GM19438 (cell line): ENCODE data around the gene EFCAB11.

ENCODE experiments used
- ATAC-seq: cut with Tn5 transposase; IDR thresholded peaks from one replicate; pipeline ENCODE4 v1.9.1; 2021; ENCODE audit warnings: low read depth; ENCODE audit not compliant: unreplicated experiment

Gene EFCAB11

DNA sequence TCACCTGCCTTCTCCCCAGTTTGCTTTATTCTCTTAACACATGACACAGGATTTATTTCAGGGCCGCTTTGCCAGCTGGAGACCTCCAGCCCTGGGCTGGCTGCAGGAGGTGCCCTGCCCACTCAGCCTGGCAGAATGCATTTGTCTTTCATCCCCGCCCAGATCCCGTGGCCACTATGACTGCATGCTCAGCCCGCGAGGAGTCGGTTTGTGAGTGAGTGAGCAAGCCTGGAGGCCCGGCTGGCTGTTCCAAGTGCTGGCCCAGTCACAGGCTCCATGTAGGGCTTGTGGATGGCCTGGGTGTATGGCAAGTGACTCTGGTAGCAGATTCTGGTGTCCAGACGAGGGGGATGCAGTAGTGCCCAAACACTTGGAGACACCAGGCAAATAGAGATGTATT lies 3.3 kb upstream of the EFCAB11 start:
- no peak for ATAC-seq

DNA sequence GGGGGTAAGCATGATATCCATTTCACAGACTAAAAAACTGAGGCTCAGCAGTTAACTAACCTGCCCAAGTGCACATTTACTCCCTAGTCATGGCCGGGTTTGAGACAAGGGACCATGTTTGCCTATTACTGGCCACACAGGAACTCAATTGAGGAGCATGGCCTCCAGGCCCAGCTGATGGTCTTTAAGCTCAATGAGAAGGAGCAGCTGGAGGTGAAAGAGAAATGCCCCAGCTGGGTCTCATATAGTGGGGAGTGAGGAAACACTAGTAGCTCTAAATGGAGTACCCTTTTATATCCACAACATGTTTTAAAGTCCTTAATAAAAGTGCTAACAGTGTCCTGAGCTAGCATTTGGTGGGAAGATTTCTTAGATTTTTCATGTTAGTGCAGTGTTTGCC lies 2.8 kb upstream of the EFCAB11 start:
- no peak for ATAC-seq

DNA sequence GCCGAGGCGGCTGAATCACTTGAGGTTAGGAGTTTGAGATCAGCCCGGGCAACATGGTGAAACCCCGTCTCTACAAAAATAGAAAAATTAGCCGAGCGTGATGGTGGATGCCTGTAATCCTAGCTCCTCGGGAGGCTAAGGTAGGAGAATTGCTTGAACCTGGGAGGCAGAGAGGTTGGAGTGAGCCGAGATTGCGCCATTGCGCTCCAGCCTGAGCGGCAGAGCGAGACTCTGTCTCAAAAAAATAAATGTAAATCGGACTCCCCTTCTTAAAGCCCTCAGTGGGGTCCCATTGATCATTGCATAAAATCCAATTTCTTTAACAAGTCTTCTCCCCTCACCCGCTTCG lies 2.1 kb upstream of the EFCAB11 start:
- no peak for ATAC-seq

DNA sequence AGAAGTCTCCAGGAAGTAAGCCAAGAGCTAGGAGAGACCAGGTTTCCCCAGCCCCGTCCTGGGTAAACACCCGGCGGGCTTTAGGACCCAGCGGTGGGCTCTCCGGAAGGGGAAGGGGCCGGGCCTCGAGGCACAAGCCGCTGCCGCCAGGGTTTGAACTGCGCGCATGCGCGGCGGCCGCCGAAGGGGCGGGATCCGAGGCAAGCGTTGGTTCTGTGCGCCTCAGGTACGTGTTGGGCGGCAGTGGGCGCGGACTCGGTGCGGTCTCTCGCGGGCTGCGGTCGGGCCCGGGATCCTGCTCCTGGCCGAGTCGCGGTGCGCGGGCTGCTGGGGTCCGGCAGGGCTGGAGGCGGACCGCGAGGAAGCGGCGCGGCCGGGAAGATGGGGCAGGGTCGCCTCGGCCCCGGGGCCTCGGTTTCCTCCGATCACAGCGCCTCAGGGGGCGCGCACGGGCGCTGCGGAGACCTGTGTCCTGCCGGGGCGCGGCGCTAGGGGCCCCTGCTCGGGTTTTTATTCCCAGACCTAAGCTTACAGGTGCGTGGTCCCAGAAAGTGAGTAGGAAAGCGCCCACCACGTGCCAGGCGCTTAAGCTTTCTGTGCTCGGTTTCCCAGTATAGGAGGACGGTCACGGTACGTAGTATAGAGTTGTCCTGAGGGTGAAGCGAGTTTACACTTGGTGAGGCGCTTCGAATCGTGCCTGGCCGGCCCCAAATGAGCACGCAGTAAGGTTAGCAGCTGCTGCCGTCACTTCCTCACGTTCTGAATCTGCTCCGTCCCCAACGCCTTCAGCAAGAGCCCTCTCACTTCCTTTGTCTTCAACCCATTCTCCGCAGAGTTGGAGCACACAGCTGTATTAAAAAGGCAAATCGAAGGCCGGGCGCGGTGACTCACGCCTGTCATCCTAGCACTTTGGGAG lies 1.5 kb upstream of the EFCAB11 start, which contains the start of gene TDP1:
TSS of gene TDP1 (plus strand) at position 183 of the 916 bp plus-strand sequence. CDS start 7,188 bp downstream, outside the sequence.
- ATAC-seq: peak; percentile 52

DNA sequence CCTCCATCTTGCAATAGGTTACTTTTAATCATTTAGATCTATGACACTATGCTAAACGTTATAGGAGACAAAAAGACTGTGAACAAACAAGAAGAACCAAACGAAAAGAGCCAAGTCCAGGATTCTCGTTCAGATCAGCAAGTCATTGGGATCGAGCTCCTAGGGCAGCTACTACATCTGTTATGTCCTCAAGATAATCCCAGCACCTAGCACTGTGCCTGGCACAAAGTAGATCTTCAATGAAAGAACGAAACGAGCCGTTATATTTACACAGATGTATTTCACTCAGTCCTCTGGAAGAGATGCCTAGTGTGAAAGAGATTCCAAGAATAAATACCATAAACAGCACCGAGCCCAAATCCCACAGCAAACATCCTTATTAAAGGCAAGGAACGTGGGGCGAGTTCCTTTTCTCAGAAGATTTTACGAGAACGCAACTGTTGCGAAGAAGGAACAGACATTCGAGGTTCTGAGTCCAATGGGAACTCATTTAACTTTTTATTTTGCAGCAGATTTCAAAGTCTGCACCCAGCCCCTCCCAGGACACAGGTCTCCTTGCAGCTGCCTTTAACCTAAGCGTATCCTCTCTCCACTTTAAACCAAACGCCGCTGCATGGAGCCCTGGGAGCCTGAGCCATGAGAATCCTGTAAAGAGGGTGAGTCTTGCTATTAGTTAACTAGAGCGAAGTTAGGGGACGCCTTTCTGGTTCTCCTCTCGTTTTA lies 653 bp upstream of the EFCAB11 start:
- ATAC-seq: peak; percentile 11

DNA sequence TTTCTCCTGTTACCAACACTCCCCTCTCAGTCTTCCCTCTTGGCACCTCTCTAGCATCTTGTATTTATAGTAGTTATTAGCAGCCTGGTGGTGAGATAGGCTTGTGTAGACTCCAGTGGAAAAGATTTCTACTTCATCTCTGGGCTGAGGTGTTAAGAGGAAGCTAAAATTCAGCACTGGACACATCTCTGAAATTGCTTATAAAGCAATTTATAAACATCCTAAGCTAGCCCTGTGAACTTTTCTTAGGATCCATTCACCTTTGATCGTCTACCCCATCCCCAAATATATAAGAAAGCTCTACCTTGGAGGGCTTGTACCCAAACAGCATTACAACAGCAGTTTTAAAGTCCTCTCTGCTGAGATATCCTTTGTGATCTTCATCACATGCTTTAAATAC lies 928 bp downstream of the EFCAB11 start:
- ATAC-seq: no peak

DNA sequence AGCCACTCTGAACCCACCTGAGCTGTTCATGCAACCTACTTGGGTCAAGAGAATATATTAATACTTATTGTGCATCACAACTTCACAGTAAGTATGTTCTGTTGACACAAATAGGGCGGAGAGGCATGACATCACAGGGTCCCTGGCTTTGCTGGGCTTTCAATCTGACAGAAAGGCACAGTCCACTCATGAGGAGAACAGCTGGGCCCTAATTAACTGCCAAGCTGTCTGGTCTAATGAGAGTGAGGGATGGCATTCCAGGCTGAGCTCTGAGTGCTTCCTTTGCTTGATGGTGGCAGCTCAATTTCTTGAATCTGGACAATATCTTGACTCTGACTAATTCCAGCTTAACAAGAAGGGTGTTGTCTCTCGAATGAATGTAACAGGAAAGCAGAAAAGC lies 2.0 kb downstream of the EFCAB11 start:
- ATAC-seq: no peak

DNA sequence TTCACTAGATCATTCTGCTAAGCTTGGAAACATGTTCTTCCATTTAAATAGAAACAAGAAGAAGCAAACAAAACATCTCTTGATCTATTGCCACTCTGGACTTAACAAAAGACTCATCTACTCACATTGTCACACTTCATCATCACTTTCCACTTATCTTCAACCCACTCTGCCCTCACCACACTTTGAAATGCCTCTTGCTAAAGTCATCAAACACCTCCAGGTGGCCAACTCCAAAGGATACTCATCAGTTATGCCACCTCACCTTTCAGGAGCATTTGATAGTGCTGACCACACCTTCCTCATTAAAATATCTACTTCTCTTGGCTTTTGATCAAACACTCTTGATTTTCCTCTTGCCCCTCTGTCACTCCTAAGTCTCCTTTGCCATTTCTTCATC lies 7.2 kb downstream of the EFCAB11 start:
- no peak for ATAC-seq

DNA sequence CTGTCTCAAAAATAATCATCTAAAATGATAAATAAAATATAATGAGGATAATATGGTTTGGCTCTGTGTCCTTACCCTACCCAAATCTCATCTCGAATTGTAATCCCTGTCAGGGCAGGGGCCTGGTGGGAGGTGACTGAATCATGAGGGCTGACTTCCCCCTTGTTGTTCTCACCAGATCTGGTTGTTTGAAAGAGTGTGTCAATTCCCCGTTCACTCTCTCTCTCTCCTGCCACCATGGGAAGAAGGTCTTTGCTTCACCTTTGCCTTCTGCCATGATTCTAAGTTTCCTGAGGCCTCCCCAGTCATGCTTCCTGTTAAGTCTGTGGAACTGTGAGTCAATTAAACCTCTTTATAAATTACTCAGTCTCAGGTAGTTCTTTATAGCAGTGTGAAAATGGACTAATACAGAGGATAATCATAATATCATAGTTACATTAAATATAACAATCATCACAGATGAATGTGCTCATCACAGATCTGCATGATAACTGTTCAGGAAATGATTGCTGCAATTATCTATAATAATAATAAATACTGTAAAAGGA lies 12.6 kb downstream of the EFCAB11 start:
- no peak for ATAC-seq

DNA sequence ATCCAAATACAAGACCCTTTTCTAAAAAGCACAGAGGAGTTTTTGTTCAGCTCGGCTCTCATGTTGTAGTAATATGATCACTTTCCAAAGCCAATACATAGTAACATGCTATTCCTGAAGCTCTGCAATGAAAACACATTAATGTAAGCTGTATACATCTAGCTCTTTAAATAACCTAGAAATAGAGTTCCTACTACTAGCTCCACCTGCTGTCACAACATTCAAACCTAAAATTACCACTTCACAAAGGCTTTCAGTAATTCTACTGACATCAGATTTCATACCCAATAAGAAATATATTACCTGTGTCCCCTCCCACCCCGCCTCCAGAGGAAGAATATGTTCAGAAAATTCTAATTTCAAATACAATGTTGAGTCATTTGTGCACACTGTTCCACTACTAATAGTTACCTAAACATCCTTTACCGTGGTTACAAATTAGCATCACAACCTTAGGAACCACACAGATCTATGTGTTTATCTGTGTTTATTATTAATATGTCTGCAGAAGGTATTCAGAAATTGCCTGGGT lies 17.8 kb downstream of the EFCAB11 start:
- ATAC-seq: no peak

DNA sequence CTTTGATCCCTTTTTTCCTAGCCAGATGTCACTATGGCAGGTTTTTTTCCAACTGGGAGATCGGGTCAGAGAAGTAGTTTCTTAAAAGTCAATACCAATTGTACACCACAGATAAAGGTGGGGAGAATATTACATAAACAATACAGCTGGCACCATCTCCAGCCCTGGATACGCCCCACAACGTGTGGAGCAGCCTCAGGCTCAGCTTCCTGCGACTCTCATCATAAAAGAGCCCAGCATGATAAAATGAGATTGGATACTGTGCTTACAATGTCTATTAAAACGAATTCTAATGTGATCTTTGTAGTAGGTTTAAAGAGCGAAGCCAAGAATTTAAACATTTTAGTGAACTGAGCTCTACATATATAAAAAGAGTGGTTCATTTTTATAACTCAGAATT lies 21.5 kb downstream of the EFCAB11 start:
- no peak for ATAC-seq

DNA sequence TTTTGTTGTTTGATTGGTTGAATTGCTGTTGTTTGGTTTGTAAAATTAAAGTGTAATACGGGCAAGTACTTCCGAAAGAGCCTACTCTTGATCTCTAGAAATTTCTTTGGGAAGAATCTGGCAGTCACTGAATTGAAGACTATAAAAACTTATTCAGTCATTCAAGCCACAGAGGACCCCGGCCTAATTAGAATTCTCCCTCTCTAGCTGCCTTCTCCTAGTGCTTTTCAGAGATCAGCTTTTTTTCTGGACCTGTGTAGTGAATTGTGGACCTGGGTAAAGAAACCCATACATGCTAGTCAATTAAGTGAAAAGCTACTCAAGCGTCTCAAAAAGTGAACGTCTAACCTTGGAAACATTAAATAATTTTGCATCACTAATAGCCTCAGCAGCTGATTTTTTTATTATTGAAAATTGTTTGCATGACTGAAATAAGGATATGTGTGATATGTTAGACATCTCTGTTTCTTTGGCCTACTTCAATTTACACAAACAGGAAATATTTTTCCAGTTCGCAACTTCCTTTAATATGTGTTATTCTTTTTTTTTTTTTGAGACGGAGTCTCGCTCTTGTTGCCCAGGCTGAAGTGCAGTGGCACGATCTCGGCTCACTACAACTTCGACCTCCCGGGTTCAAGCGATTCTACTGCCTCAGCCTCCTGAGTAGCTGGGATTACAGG lies 27.2 kb downstream of the EFCAB11 start:
- no peak for ATAC-seq

DNA sequence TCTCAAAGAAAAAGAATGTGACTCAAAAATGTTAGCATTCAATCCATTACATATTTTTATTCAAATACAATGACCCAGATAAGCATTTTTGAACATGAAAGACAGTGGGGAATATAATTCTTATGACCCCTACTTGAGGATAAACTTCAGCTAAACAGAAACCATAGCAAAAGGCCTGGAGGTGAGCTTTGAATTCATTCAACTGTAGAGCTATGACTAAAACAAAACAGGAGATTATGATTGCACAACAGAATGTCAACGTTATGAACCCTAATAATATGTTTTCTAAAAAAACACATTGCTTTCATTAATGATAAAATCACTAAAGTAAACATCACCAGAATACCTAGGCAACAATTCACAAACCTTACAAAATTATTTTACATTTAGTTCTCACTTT lies 27.8 kb downstream of the EFCAB11 start:
- no peak for ATAC-seq

DNA sequence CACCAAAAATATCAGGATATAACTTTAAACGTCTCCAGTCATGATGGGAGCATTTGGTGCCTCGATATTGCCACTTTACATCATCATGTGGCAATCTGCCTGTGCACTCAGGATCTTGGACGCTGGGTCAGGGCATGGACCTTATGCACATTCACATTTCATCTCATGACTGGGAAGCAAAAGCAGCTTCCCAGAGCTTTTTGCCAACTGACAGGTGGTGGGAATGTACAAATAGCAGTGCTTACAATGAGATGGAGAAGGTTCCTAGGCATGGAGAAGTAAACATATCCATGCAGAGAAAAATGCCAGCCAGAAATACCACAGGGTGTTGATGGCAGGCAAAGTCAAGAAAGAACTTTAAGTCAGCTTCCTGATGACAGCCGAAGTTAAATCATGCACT lies 30.3 kb downstream of the EFCAB11 start:
- ATAC-seq: no peak

DNA sequence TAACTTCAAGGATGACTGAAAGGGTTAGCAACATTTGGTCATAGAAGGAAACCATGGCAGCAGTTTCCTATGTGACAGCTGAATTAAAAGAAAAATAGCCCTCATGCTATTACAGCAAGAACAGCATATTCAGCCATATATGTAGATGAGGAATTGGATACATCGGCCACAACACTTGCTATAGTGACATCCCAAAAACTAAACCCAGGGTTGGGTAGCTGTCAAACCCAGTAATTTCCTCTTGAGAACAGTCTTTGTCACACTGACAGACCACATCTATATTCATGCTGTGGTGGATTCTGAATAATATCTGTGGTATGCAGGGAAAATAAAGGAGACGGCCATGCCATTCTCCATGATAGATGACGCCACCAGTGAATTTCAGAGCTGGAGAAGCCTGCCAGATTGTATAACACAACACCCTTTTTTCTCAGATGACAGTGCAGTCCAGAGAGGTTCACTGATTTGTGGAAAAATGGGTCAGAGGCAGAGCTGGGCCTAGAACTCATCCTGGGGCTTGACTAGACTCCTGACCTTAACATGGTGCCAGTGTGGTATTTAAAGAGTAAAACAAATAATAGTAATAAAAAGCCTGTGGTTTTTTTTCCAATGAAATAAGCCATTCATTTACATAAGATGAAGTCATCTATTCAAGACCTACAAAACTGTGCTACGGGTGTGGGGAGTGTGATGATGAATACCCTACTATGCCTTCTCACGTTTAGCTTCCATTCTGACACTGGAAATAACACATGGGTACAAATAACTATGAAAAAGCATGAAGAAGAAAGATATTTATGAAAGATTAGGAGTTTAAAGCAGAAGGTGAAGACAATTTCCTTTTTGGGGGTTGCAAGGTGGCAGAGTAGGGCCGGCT lies 32.3 kb downstream of the EFCAB11 start:
- no peak for ATAC-seq

DNA sequence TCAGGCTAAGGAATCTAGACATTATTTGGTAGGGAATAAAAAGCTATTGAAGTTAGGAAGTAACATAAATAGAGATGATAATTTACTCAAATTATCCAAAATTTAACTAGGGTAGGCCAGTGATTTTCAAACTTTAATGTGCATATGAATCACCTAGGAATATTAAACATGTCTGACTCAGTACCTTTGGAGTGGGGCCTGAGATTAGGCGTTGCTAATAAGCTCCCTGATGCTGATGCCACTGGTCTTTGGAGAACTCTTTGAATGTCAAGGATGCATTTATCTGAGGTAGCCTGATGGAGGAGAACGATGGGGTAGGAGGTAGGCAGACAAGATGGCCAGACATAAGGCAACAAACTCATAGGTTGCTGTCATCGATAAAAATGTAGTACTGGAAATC lies 33.2 kb downstream of the EFCAB11 start:
- ATAC-seq: no peak

DNA sequence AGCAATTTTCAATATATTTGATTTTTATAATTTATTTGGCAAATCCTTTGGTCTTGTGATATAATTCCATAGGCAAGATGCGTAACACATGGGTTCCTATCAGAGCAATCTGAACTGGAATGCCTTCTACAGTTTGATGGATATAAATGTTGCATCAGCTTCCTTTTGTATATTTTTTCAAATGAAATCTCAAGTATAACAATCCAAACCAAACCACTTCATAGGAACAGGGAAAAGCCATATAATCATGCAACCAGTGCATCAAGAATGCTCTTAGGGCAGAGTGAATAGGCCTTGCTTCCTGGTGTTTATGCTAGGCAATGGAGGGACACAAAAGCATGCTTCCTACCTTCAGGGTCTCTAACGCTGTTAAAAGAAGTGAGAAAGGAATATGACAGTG lies 34.5 kb downstream of the EFCAB11 start:
- ATAC-seq: no peak

DNA sequence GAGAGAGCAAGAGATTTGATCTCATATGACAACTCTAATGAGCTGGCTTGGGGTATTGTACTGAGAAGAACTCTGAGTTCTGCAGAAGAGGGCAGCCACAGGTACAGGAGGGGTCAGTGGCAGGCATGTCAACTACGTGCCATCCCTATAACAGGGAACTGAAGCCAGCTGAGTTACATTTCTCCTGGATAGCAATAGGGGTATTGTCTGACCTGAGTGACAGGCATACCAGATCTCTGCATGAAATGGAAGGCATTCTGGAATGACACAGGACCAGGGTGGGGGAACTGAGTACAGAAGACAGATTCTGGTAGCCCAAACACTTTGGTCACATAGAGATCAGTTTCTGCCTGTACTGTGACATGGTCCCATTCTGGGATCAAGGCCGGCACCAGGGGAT lies 35.8 kb downstream of the EFCAB11 start:
- no peak for ATAC-seq

DNA sequence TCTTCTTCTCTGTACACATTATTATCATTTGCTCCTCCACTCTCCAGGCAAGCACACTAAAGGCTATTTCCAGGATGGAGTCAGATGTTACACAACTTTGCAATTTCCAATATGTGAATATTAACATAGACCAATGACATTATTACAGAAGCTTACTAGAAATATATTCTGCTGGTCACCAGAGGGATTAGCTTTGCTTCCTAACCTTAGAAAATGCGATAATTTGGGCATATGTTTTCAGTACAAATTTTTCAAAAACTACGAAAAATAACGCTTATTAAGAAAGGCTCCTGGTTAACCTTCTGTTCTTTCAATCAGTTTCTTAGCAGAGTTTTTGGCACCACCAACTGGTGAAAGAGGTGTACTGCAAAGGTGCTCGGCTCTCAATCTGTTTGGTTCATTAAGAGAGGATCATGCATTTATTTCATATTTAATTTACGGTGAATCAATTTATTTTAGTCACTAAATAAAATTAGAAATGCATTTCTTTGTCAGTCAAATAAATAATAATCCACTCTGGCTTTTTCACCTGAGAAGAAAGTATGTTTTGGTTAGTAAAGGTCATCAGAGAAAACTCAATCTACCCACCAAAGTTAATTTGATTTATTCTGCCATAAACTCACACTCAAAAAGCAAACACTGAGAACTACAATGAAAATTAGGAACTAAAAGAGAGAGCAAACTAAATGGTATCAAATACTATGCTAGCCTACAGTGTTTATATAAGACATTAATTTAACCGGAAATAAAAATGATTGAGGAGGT lies 39.2 kb downstream of the EFCAB11 start:
- ATAC-seq: no peak
